Measurements from ENCODE around the gene SFXN2. TPM values are rescaled to one million over a fixed set of nuclear protein-coding genes. Genes with fewer than 3 reads are reported as not detected.

The SFXN2 gene
- total and polyA plus RNA-seq, 2 donors (not counting 1 experiment from before 2014, with no cell fraction given): 3.1 to 6.5 TPM

GRCh38 chr10:102763037-102763607 lies 48.7 kb downstream of the SFXN2 start:
- Histone ChIP-seq H3K4me1 (ENCODE audit: control insufficient read depth, extremely low read depth, insufficient read depth, low read length) (peaks cover 2% of the 10 kb centered on the region), H3K27ac (ENCODE audit: insufficient read depth, low read length) (no peak overlapping the region), H3K79me2 (ENCODE audit: control insufficient read depth, insufficient read depth, low read length) (peaks cover 7% of the 10 kb centered on the region), H3K4me2 (ENCODE audit: extremely low read depth, insufficient read depth, low read length) (no peak overlapping the region), H3K9ac (ENCODE audit: insufficient read depth, low read length) (no peak overlapping the region), H3K27me3 (ENCODE audit: control insufficient read depth, insufficient read depth, low read length) (no peaks in the 10 kb centered on the region), H4K20me1 (ENCODE audit: control insufficient read depth, extremely low read depth, insufficient read depth, low read length) (no peaks in the 10 kb centered on the region), H3K36me3 (ENCODE audit: control insufficient read depth, insufficient read depth, low read length) (no peaks in the 10 kb centered on the region), H2AFZ (ENCODE audit: low read length) (no peak overlapping the region), H3K4me3 (replicated peaks in 1 of 4; ENCODE audit: control extremely low read depth in 1 of 4, insufficient read depth in 1 of 4, low read depth in 3 of 4, low read length in 4 of 4) (no peak overlapping the region), H3K9me3 (ENCODE audit: control insufficient read depth, insufficient read depth, low read depth, low read length) (no peaks in the 10 kb centered on the region)
- DNase-seq (ENCODE audit: low read depth in 2 of 2): no peak
- TF ChIP-seq EZH2 (IDR thresholded peaks at IDR 0.05; ENCODE audit: low read length, missing control alignments) (no peak), CTCF (conservative IDR thresholded peaks at IDR 0.05 in 1 of 2, IDR thresholded peaks at IDR 0.05 in 1 of 2; ENCODE audit: low read depth in 1 of 2, low read length in 2 of 2) (no peak)

GRCh38 chr10:102764470-102765161 lies 50.2 kb downstream of the SFXN2 start:
- Histone ChIP-seq H3K79me2 (ENCODE audit: control insufficient read depth, insufficient read depth, low read length) (peaks cover 5% of the 10 kb centered on the region), H2AFZ (ENCODE audit: low read length) (no peak overlapping the region), H3K4me2 (ENCODE audit: extremely low read depth, insufficient read depth, low read length) (peak overlapping the region; percentile 29), H3K4me1 (ENCODE audit: control insufficient read depth, extremely low read depth, insufficient read depth, low read length) (peaks cover 2% of the 10 kb centered on the region), H3K9ac (ENCODE audit: insufficient read depth, low read length) (no peak overlapping the region), H4K20me1 (ENCODE audit: control insufficient read depth, extremely low read depth, insufficient read depth, low read length) (no peaks in the 10 kb centered on the region), H3K27me3 (ENCODE audit: control insufficient read depth, insufficient read depth, low read length) (no peaks in the 10 kb centered on the region), H3K27ac (ENCODE audit: insufficient read depth, low read length) (no peak overlapping the region), H3K9me3 (ENCODE audit: control insufficient read depth, insufficient read depth, low read depth, low read length) (no peaks in the 10 kb centered on the region), H3K4me3 (replicated peaks in 1 of 4; ENCODE audit: control extremely low read depth in 1 of 4, insufficient read depth in 1 of 4, low read depth in 3 of 4, low read length in 4 of 4) (no peak overlapping the region), H3K36me3 (ENCODE audit: control insufficient read depth, insufficient read depth, low read length) (no peaks in the 10 kb centered on the region)
- DNase-seq (ENCODE audit: low read depth in 2 of 2): peak in 1 of 2 donors; percentile 61
- no peak for TF ChIP-seq CTCF (conservative IDR thresholded peaks at IDR 0.05 in 1 of 2, IDR thresholded peaks at IDR 0.05 in 1 of 2; ENCODE audit: low read depth in 1 of 2, low read length in 2 of 2)
- no peak for TF ChIP-seq EZH2 (IDR thresholded peaks at IDR 0.05; ENCODE audit: low read length, missing control alignments)

GRCh38 chr10:102765336-102765735 lies 50.9 kb downstream of the SFXN2 start:
- Histone ChIP-seq H3K9ac (ENCODE audit: insufficient read depth, low read length) (no peak overlapping the region), H3K79me2 (ENCODE audit: control insufficient read depth, insufficient read depth, low read length) (peaks cover 1% of the 10 kb centered on the region), H3K4me3 (replicated peaks in 1 of 4; ENCODE audit: control extremely low read depth in 1 of 4, insufficient read depth in 1 of 4, low read depth in 3 of 4, low read length in 4 of 4) (no peak overlapping the region), H2AFZ (ENCODE audit: low read length) (no peak overlapping the region), H3K27me3 (ENCODE audit: control insufficient read depth, insufficient read depth, low read length) (no peaks in the 10 kb centered on the region), H4K20me1 (ENCODE audit: control insufficient read depth, extremely low read depth, insufficient read depth, low read length) (no peaks in the 10 kb centered on the region), H3K4me1 (ENCODE audit: control insufficient read depth, extremely low read depth, insufficient read depth, low read length) (peaks cover 2% of the 10 kb centered on the region), H3K36me3 (ENCODE audit: control insufficient read depth, insufficient read depth, low read length) (no peaks in the 10 kb centered on the region), H3K9me3 (ENCODE audit: control insufficient read depth, insufficient read depth, low read depth, low read length) (no peaks in the 10 kb centered on the region), H3K27ac (ENCODE audit: insufficient read depth, low read length) (no peak overlapping the region), H3K4me2 (ENCODE audit: extremely low read depth, insufficient read depth, low read length) (no peak overlapping the region)
- TF ChIP-seq EZH2 (IDR thresholded peaks at IDR 0.05; ENCODE audit: low read length, missing control alignments): no peak
- no peak for TF ChIP-seq CTCF (conservative IDR thresholded peaks at IDR 0.05 in 1 of 2, IDR thresholded peaks at IDR 0.05 in 1 of 2; ENCODE audit: low read depth in 1 of 2, low read length in 2 of 2)
- no peak for DNase-seq (ENCODE audit: low read depth in 2 of 2)

Data from fibroblast of lung (primary cell).